ENCODE measurements around the gene TEDC1. TPM values are rescaled to one million over a fixed set of nuclear protein-coding genes. Genes with fewer than 3 reads are reported as not detected.

TEDC1 gene
- total RNA-seq, 1 donor: 5.1 TPM

GRCh38 chr14:105461903-105462302 lies 29.1 kb upstream of the TEDC1 start:
- Histone ChIP-seq H3K27me3 (ENCODE audit: insufficient read depth, low read length) (no peaks in the 10 kb centered on the region), H4K20me1 (ENCODE audit: insufficient read depth, low read length) (no peaks in the 10 kb centered on the region), H3K27ac (ENCODE audit: low read depth, low read length) (no peak overlapping the region), H2AFZ (ENCODE audit: low read length) (no peak overlapping the region), H3K4me2 (ENCODE audit: insufficient read depth, low read length) (no peak overlapping the region), H3K4me3 (ENCODE audit: insufficient read depth, low read length) (no peak overlapping the region), H3K4me1 (ENCODE audit: insufficient read depth, low read length) (no peaks in the 10 kb centered on the region), H3K9me3 (ENCODE audit: low read depth, low read length) (no peaks in the 10 kb centered on the region), H3K36me3 (ENCODE audit: insufficient read depth, low read length) (peaks cover 20% of the 10 kb centered on the region), H3K79me2 (ENCODE audit: insufficient read depth, low read length) (no peaks in the 10 kb centered on the region)
- TF ChIP-seq CTCF (IDR thresholded peaks at IDR 0.05; ENCODE audit: extremely low read depth, low read depth, low read length): no peak
- DNase-seq (ENCODE audit: insufficient read length, low spot score, missing footprints): no peak

GRCh38 chr14:105464501-105464900 lies 26.5 kb upstream of the TEDC1 start:
- Histone ChIP-seq H3K27me3 (ENCODE audit: insufficient read depth, low read length) (no peaks in the 10 kb centered on the region), H3K4me2 (ENCODE audit: insufficient read depth, low read length) (no peak overlapping the region), H3K36me3 (ENCODE audit: insufficient read depth, low read length) (peaks cover 34% of the 10 kb centered on the region), H3K27ac (ENCODE audit: low read depth, low read length) (no peak overlapping the region), H3K4me1 (ENCODE audit: insufficient read depth, low read length) (no peaks in the 10 kb centered on the region), H3K4me3 (ENCODE audit: insufficient read depth, low read length) (no peak overlapping the region), H3K79me2 (ENCODE audit: insufficient read depth, low read length) (no peaks in the 10 kb centered on the region), H2AFZ (ENCODE audit: low read length) (no peak overlapping the region), H3K9me3 (ENCODE audit: low read depth, low read length) (no peaks in the 10 kb centered on the region), H4K20me1 (ENCODE audit: insufficient read depth, low read length) (peaks cover 5% of the 10 kb centered on the region)
- DNase-seq (ENCODE audit: insufficient read length, low spot score, missing footprints): no peak
- TF ChIP-seq CTCF (IDR thresholded peaks at IDR 0.05; ENCODE audit: extremely low read depth, low read depth, low read length): no peak

DNA sequence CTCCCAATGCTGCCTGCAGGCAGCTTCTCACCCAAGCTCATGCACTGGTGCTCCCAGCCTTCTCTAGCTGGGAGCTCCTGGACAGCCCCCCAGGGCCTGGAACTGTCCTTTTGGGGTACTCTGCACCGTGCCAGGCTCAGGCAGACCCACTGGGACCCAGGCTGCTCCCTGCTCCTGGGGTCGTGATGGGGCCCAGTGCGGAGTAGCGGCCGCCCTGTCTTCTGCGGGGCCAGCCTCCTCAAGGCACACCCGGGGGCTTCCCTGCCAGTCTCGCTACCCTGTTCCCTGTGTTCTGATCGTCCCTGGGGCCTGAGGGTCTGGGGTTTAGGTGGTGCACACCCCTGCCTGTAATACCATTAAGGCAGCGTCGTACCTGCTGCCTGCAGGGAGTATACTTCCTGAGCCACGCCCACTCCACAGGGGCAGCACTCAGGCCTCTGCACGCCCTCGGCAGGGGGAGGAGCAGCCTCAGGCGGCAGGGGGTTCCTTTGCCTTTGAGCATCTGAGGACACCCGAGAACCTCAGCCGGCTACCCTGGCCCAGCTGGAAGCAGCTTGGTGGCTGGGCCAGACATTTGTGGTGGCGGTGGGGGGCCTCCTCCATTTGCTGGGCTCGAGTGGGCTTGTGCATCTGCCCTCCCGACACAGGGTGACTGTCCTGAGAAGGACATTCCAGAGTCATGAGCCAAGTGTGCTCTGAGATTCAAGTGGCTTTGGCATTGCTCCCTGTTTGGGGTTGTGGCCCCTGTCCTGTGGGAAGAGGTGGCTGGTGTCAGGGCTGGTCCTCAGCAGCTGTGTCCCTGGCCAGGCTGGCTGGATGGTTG lies 25.6 kb upstream of the TEDC1 start:
- Histone ChIP-seq H3K4me2 (ENCODE audit: insufficient read depth, low read length) (no peak overlapping the region), H3K4me3 (ENCODE audit: insufficient read depth, low read length) (no peak overlapping the region), H3K4me1 (ENCODE audit: insufficient read depth, low read length) (no peaks in the 10 kb centered on the region), H3K36me3 (ENCODE audit: insufficient read depth, low read length) (peaks cover 32% of the 10 kb centered on the region), H3K27me3 (ENCODE audit: insufficient read depth, low read length) (no peaks in the 10 kb centered on the region), H3K79me2 (ENCODE audit: insufficient read depth, low read length) (no peaks in the 10 kb centered on the region), H2AFZ (ENCODE audit: low read length) (no peak overlapping the region), H3K27ac (ENCODE audit: low read depth, low read length) (no peak overlapping the region), H3K9me3 (ENCODE audit: low read depth, low read length) (no peaks in the 10 kb centered on the region), H4K20me1 (ENCODE audit: insufficient read depth, low read length) (peaks cover 5% of the 10 kb centered on the region)
- peak; percentile 95 for DNase-seq (ENCODE audit: insufficient read length, low spot score, missing footprints)
- TF ChIP-seq CTCF (IDR thresholded peaks at IDR 0.05; ENCODE audit: extremely low read depth, low read depth, low read length): no peak

DNA sequence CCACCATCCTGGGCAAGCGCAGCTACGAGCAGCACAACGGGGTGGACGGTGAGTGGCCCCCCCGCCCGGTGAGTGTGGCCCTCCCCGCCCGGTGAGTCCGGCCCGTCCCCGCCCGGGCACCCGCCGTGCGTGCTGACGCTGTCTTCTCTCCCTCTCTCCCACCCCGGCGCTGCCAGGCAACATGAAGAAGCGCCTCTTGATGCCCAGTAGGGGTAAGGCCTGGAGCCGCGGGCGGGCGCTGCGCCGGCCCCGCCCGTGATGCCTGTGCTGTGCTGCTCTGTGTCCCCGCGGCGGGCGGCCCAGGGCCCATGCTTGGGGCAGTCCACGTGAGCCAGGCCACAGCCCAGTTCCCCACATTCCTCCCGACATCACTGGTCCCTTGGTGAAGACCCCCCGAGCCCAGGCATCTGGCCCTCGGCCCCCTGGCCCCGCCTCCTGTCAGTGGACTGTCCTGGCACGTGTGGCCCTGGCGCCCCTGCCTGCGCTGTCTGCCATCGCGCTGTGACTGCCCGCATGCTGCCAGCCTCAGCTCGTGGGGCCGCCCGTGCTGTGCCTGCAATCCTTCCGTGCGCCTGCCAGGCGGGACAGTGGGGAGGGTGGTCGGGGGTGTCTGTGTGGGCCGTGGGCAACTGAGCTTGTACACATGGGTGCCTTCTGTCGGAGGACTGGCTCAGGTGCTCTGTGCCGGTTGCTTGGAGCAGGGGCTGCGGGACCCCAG lies 24.4 kb upstream of the TEDC1 start:
- Histone ChIP-seq H3K79me2 (ENCODE audit: insufficient read depth, low read length) (no peaks in the 10 kb centered on the region), H3K27ac (ENCODE audit: low read depth, low read length) (no peak overlapping the region), H3K36me3 (ENCODE audit: insufficient read depth, low read length) (peaks cover 20% of the 10 kb centered on the region)

More for the DNA sequence above, 24.4 kb upstream of the TEDC1 start:
- Histone ChIP-seq H4K20me1 (ENCODE audit: insufficient read depth, low read length) (peaks cover 11% of the 10 kb centered on the region), H3K27me3 (ENCODE audit: insufficient read depth, low read length) (no peaks in the 10 kb centered on the region), H3K4me1 (ENCODE audit: insufficient read depth, low read length) (no peaks in the 10 kb centered on the region), H3K9me3 (ENCODE audit: low read depth, low read length) (no peaks in the 10 kb centered on the region), H3K4me3 (ENCODE audit: insufficient read depth, low read length) (no peak overlapping the region), H3K4me2 (ENCODE audit: insufficient read depth, low read length) (no peak overlapping the region), H2AFZ (ENCODE audit: low read length) (no peak overlapping the region)
- no peak for TF ChIP-seq CTCF (IDR thresholded peaks at IDR 0.05; ENCODE audit: extremely low read depth, low read depth, low read length)
- no peak for DNase-seq (ENCODE audit: insufficient read length, low spot score, missing footprints)

Data from osteoblast (primary cell).